ENCODE data around the gene TBC1D10B. TPM values are rescaled to one million over a fixed set of nuclear protein-coding genes. Genes with fewer than 3 reads are reported as not detected.

The TBC1D10B gene
- total RNA-seq, 4 donors from 2014 or later = 34.4 to 43.2 (median 38.4) TPM

GRCh38 chr16:30356401-30357084, 13.8 kb downstream of the TBC1D10B start:
- Histone ChIP-seq H3K27me3 (no peaks in the 10 kb centered on the region), H3K9me3 (no peaks in the 10 kb centered on the region), H3K27ac (peak overlapping the region; percentile 95), H3K4me1 (peaks cover 53% of the 10 kb centered on the region), H3K36me3 (peaks cover 58% of the 10 kb centered on the region), H3K4me3 (peak overlapping the region; percentile 80)
- peak in 1 of 2 donors; percentile 69 for DNase-seq (ENCODE audit: low spot score in 2 of 2)
- TF ChIP-seq EP300 (IDR thresholded peaks at IDR 0.05) (no peak), CTCF (IDR thresholded peaks at IDR 0.05) (no peak), POLR2A (IDR thresholded peaks at IDR 0.05) (no peak), POLR2AphosphoS5 (IDR thresholded peaks at IDR 0.05) (no peak)
- WGBS = 65% methylated on average over 8 of the region's 12 CpGs

GRCh38 chr16:30355954-30356308, 14.4 kb downstream of the TBC1D10B start:
- Histone ChIP-seq H3K27me3 (no peaks in the 10 kb centered on the region), H3K27ac (peak overlapping the region; percentile 95), H3K9me3 (no peaks in the 10 kb centered on the region), H3K36me3 (peaks cover 62% of the 10 kb centered on the region), H3K4me1 (peaks cover 53% of the 10 kb centered on the region), H3K4me3 (peak overlapping the region; percentile 80)
- WGBS = 30% methylated on average over 2 of the region's 7 CpGs
- no peak for TF ChIP-seq CTCF (IDR thresholded peaks at IDR 0.05)
- no peak for TF ChIP-seq POLR2AphosphoS5 (IDR thresholded peaks at IDR 0.05)
- no peak for TF ChIP-seq EP300 (IDR thresholded peaks at IDR 0.05)
- no peak for TF ChIP-seq POLR2A (IDR thresholded peaks at IDR 0.05)
- DNase-seq (ENCODE audit: low spot score in 2 of 2) = no peak

GRCh38 chr16:30355144-30355953, 14.9 kb downstream of the TBC1D10B start, which contains the start of gene CD2BP2:
CD2BP2 (minus strand) TSS chr16:30355308; CDS start chr16:30354681, 627 bp downstream.
- DNase-seq (ENCODE audit: low spot score in 2 of 2) = peak; percentile 97 to 98
- Histone ChIP-seq H3K4me1 (peaks cover 53% of the 10 kb centered on the region), H3K36me3 (peaks cover 62% of the 10 kb centered on the region), H3K27me3 (no peaks in the 10 kb centered on the region), H3K9me3 (no peaks in the 10 kb centered on the region), H3K27ac (peak within 1 kb of the TSS; percentile 95), H3K4me3 (peak within 1 kb of the TSS; percentile 80)
- TF ChIP-seq EP300 (IDR thresholded peaks at IDR 0.05) (no peak), CTCF (IDR thresholded peaks at IDR 0.05) (no peak), POLR2AphosphoS5 (IDR thresholded peaks at IDR 0.05) (peak in 2 of 3 donors; percentile 91 to 97), POLR2A (IDR thresholded peaks at IDR 0.05) (peak; percentile 31 to 32)
- under 1% methylated on average over 40 of the region's 45 CpGs for WGBS

GRCh38 chr16:30354423-30355143, 15.7 kb downstream of the TBC1D10B start:
- 3% methylated on average over 12 of the region's 36 CpGs for WGBS
- H3K4me1 ChIP-seq = peaks cover 49% of the 10 kb centered on the region

More at GRCh38 chr16:30354423-30355143, 15.7 kb downstream of the TBC1D10B start:
- DNase-seq (ENCODE audit: low spot score in 2 of 2) = no peak
- TF ChIP-seq POLR2A (IDR thresholded peaks at IDR 0.05) (no peak), CTCF (IDR thresholded peaks at IDR 0.05) (no peak), EP300 (IDR thresholded peaks at IDR 0.05) (no peak), POLR2AphosphoS5 (IDR thresholded peaks at IDR 0.05) (no peak)
- peak overlapping the region; percentile 80 for H3K4me3 ChIP-seq
- no peaks in the 10 kb centered on the region for H3K9me3 ChIP-seq
- H3K27me3 ChIP-seq = no peaks in the 10 kb centered on the region
- H3K27ac ChIP-seq = peak overlapping the region; percentile 95
- H3K36me3 ChIP-seq = peaks cover 58% of the 10 kb centered on the region

Data from suprapubic skin (tissue), 4 donors.